T-helper 1 cell treated with Interleukin-12 subunit alpha and Interleukin-12 subunit beta and Interleukin-4 antibody, amounts not matched to agents 30 μg/mL and 1 μg/mL, for 36 hours (primary cell): Measurements from ENCODE around the gene SYNGR1.
"Not testable (repeated sequence)": the region's sequence is repeated elsewhere in the genome, so short reads cannot be mapped to it uniquely, and the experiment has no call there.

Source experiments
- H3K27ac Mint-ChIP-seq: one replicate; pipeline ENCODE4 v1.8.0; 2021; ENCODE audit warnings: mild to moderate bottlenecking, mixed read lengths
- H3K27me3 Mint-ChIP-seq: one replicate; pipeline ENCODE4 v1.8.0; 2021; ENCODE audit warnings: low read depth, mixed read lengths
- H3K36me3 Mint-ChIP-seq: one replicate; pipeline ENCODE4 v1.8.0; 2021; ENCODE audit warnings: low read depth, mixed read lengths
- H3K4me1 Mint-ChIP-seq: one replicate; pipeline ENCODE4 v1.8.0; 2021; ENCODE audit warnings: low read depth, mixed read lengths
- H3K4me3 Mint-ChIP-seq: one replicate; pipeline ENCODE4 v1.8.0; 2021; ENCODE audit warnings: mild to moderate bottlenecking, moderate library complexity, mixed read lengths
- H3K9me3 Mint-ChIP-seq: one replicate; pipeline ENCODE4 v1.8.0; 2021; ENCODE audit warnings: mixed read lengths

SYNGR1 gene

DNA sequence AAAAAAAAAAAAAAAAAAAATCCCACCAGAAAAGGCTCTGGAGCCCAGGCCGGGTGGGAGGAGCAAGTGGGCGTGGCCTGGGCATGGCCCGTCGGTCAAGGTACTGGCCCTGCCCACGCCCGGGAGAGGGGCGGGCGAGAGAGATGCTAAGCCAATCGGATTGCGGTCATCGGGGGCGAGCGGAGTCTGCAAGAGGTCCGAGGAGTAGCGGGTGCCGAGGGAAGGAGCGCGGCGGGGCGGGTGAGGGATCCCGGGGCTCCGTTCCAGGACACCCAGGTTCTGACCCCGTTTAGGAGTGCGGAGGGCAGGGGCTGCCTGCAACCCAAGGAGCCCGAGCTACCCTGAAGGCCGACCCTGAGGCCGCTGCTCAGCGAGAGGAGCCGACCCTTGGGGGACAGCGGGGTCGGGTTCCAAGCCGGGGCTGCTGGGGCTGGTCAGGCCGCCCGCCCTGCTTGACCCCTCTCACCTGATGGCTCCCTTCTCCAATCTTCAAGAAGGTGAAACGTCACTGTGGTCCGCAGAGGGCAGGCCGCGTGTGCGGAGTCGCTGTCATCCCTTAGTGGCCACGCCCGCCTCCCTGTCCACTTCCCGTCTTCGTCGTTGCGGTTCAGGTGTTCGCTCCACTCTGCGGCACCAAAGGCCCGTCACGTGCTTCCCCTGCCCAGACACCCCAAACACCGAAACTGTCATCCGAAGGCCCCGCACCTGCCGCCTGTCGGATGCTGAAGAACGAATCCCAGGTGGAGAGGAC is 38.6 kb downstream of the SYNGR1 start:
- Mint-ChIP-seq H3K36me3 (no peaks in the 10 kb centered on the region), H3K27ac (peak overlapping the region; percentile 92), H3K4me3 (peak overlapping the region; percentile 84), H3K4me1 (peaks cover 8% of the 10 kb centered on the region), H3K27me3 (no peaks in the 10 kb centered on the region), H3K9me3 (no peaks in the 10 kb centered on the region)

- no peaks in the 10 kb centered on the region for H3K9me3 Mint-ChIP-seq
- peaks cover 8% of the 10 kb centered on the region for H3K4me1 Mint-ChIP-seq
- H3K36me3 Mint-ChIP-seq: no peaks in the 10 kb centered on the region
- no peak overlapping the region for H3K4me3 Mint-ChIP-seq
- no peaks in the 10 kb centered on the region for H3K27me3 Mint-ChIP-seq
- no peak overlapping the region for H3K27ac Mint-ChIP-seq
These were observed 39.6 kb downstream of the SYNGR1 start for GRCh38 chr22:39389420-39389819.

DNA sequence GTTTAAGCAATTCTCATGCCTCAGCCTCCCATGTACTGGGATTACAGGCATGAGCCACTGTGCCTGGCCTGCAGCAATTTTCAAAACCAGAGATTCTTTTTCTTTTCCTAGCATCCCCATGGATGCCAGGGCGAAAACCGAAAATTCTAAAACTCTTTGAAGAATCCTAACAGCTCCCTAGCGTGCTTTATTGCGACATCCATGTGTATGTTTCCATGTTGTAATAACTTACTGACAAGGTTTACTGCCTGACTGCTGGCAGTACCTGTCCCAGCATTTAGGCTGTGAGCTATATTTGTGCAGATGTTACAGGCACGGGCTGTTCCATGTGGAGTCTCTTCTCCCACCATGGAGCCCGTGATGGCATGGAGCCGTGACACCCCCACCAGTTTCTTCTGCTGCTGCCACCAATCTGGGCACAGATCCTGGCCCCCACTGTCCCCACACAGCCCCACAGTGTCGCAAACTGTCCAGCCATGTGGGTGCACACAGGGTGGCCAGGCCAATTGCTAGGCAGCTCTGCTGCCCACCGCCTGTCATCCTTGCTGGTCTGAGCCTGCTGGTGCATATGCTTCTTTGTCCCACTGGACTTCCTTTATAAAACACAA is 42.7 kb downstream of the SYNGR1 start:
- peaks cover 4% of the 10 kb centered on the region for H3K4me1 Mint-ChIP-seq
- no peak overlapping the region for H3K4me3 Mint-ChIP-seq
- no peaks in the 10 kb centered on the region for H3K27me3 Mint-ChIP-seq
- no peaks in the 10 kb centered on the region for H3K9me3 Mint-ChIP-seq
- no peaks in the 10 kb centered on the region for H3K36me3 Mint-ChIP-seq
- H3K27ac Mint-ChIP-seq: no peak overlapping the region

GRCh38 chr22:39395936-39396796 is 46.4 kb downstream of the SYNGR1 start:
- H3K4me1 Mint-ChIP-seq: peaks cover 4% of the 10 kb centered on the region
- H3K27ac Mint-ChIP-seq: no peak overlapping the region
- no peaks in the 10 kb centered on the region for H3K27me3 Mint-ChIP-seq
- no peak overlapping the region for H3K4me3 Mint-ChIP-seq
- no peaks in the 10 kb centered on the region for H3K9me3 Mint-ChIP-seq
- no peaks in the 10 kb centered on the region for H3K36me3 Mint-ChIP-seq

DNA sequence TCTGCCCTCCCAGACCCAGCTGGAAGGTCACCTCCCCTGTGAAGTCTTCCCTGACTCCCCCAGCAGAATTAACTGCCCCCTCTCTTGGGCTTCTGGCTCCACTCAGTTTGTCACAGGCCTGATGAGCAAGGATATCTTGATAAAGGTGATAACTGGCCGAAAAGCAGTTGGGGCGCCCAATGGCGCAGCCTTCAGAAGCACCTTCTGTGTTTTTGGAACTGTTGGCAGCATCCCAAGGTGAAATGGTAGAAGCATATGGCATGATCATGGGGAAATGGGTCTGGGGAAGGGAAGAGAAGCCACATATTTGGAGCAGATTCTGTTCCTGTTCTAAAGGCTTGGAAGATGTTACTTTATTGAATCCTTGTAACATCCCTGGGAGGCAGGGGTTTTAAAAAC is 47.0 kb downstream of the SYNGR1 start:
- Mint-ChIP-seq H3K27ac (no peak overlapping the region), H3K4me1 (peaks cover 7% of the 10 kb centered on the region), H3K27me3 (no peaks in the 10 kb centered on the region), H3K9me3 (no peaks in the 10 kb centered on the region), H3K4me3 (peak overlapping the region; percentile 32), H3K36me3 (peaks cover 2% of the 10 kb centered on the region)

DNA sequence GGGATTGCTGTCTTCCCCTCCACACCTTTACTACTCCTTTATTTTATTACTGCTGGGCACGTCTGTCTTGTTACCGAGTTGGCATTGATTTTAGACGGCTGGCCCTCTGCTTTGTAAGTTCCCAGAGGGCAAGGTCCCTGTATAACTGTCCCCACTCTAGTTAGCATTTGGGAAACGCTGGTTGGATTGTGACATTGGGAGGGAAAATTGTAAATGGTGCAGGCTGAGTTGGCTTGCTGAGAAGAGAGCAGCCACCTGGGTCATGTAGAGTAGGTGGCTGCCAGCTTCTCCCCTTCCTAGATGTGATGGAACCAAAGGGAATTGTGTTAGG is 51.5 kb downstream of the SYNGR1 start:
- no peaks in the 10 kb centered on the region for H3K9me3 Mint-ChIP-seq
- peaks cover 18% of the 10 kb centered on the region for H3K36me3 Mint-ChIP-seq
- H3K4me3 Mint-ChIP-seq: peak overlapping the region; percentile 39
- H3K4me1 Mint-ChIP-seq: peaks cover 17% of the 10 kb centered on the region
- H3K27ac Mint-ChIP-seq: no peak overlapping the region
- no peaks in the 10 kb centered on the region for H3K27me3 Mint-ChIP-seq

DNA sequence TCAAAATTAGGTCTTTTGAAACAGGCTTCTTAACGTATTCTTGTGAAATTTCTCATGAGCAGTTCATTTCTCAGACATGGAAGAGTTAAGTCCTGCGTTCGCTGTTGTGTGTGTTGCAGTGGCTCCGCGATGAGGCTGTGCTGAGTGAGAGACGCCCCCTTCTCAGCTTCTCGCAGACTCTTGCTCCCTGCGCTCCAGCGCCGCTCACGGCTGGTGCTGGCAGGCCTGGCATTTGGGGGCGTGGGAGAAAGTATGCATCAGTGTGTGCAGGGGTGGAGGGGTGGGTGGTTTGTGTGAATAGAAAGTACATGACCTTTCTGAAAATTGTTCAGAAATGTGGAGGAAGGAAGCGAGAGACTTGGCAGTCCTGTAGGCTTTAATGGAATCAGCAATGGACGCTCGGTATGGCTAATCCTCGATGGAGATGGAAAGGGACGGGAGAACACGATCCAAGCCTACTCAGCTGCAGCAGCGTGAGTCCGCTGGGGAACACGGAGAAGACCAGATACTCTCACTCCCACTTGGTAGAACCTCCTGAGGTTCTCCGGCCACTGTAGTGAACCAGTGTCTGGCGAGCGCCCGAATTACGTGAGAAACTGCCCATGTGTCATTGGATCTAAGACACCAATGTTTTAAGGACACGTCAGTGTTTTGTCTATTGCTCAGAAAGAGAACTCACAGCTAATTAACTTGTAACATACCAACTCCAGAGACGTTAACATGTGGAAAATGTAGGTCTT is 55.7 kb downstream of the SYNGR1 start:
- H3K27ac Mint-ChIP-seq: no peak overlapping the region
- H3K36me3 Mint-ChIP-seq: peaks cover 21% of the 10 kb centered on the region
- no peak overlapping the region for H3K4me3 Mint-ChIP-seq
- H3K4me1 Mint-ChIP-seq: peaks cover 15% of the 10 kb centered on the region
- no peaks in the 10 kb centered on the region for H3K9me3 Mint-ChIP-seq
- H3K27me3 Mint-ChIP-seq: no peaks in the 10 kb centered on the region

- Mint-ChIP-seq H3K4me3 (no peak overlapping the region), H3K27me3 (no peaks in the 10 kb centered on the region), H3K27ac (no peak overlapping the region), H3K4me1 (peaks cover 21% of the 10 kb centered on the region), H3K9me3 (no peaks in the 10 kb centered on the region), H3K36me3 (peaks cover 16% of the 10 kb centered on the region)
These were observed 58.4 kb downstream of the SYNGR1 start for GRCh38 chr22:39408173-39408572.

DNA sequence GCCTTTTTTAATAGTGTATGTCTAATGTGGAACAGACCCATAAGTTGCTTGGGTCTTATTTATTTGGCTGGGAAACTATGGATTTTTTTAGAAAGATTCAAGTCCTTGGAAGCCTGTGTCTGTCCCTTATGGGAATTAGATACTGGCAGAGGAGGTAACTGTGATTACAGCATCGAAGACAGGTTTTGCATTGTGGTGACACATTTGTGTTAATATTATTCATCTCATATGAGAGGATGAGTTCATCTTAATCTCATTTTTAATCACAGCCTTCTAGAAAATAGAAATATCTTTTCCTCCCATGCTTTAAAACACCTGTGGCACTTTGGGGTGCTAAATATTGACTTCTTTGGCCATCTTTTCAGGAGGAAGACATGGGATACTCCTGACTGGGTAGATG is 59.0 kb downstream of the SYNGR1 start:
- Mint-ChIP-seq H3K27me3 (no peaks in the 10 kb centered on the region), H3K4me1 (peaks cover 22% of the 10 kb centered on the region), H3K36me3 (peaks cover 15% of the 10 kb centered on the region), H3K9me3 (no peaks in the 10 kb centered on the region), H3K27ac (no peak overlapping the region), H3K4me3 (no peak overlapping the region)

DNA sequence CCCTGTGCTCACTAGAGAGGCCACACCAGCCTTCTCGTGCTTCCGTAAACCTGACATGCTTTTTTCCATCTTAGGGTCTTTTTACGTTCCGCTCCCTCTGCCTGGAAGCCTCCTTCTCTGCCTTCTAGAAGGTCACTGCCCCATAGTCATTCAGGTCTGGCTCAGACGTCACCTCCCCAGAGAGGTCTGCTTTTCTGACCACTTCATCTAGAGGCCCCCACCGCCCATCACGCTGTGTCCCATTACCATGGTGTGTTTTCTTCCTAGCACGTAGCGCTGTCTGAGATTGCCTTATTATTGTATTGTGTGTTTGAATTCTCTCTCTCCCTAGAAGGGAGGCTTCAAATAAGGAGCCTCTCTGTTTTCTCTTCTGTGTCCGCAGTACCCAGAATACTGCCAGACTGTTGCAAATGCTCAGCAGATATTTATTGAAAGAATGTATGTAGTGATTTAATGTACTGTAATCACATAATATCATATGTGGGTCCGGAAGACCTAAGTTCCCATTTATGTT is 59.8 kb downstream of the SYNGR1 start:
- H3K27ac Mint-ChIP-seq: no peak overlapping the region
- peaks cover 26% of the 10 kb centered on the region for H3K4me1 Mint-ChIP-seq
- H3K9me3 Mint-ChIP-seq: no peaks in the 10 kb centered on the region
- peaks cover 15% of the 10 kb centered on the region for H3K36me3 Mint-ChIP-seq
- no peaks in the 10 kb centered on the region for H3K27me3 Mint-ChIP-seq
- H3K4me3 Mint-ChIP-seq: no peak overlapping the region

DNA sequence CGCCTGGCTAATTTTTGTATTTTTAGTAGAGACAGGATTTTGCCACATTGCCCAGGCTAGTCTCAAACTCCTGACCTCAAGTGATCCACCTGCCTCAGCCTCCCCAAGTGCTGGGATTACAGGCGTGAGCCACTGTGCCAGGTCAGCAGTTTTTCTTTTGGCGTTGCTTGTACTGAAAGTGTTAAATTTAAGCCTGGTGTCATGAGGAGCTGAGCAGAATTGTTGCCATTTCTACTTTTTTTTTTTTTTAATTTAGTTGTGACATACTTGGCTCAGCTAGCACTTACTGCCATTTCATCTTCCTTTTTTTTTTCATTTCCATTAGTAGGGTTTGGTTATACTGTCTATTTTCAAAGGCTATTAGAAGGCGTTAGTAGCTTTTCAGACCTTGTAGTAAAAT is 60.5 kb downstream of the SYNGR1 start:
- Mint-ChIP-seq H3K36me3 (peaks cover 14% of the 10 kb centered on the region), H3K27me3 (no peaks in the 10 kb centered on the region), H3K9me3 (no peaks in the 10 kb centered on the region), H3K27ac (no peak overlapping the region), H3K4me1 (peaks cover 25% of the 10 kb centered on the region), H3K4me3 (no peak overlapping the region)

GRCh38 chr22:39411828-39412365 is 62.1 kb downstream of the SYNGR1 start:
- not testable (repeated sequence) for H3K27me3 Mint-ChIP-seq, H3K36me3 Mint-ChIP-seq, H3K9me3 Mint-ChIP-seq
- Mint-ChIP-seq H3K4me1 (peaks cover 23% of the 10 kb centered on the region), H3K4me3 (peak overlapping the region; percentile 60), H3K27ac (peak overlapping the region; percentile 88)

- not testable (repeated sequence) for H3K4me3 Mint-ChIP-seq, H3K9me3 Mint-ChIP-seq, H3K27me3 Mint-ChIP-seq, H3K36me3 Mint-ChIP-seq
- Mint-ChIP-seq H3K27ac (peak overlapping the region; percentile 36), H3K4me1 (peaks cover 23% of the 10 kb centered on the region)
These were observed 63.4 kb downstream of the SYNGR1 start for GRCh38 chr22:39413204-39413603.

DNA sequence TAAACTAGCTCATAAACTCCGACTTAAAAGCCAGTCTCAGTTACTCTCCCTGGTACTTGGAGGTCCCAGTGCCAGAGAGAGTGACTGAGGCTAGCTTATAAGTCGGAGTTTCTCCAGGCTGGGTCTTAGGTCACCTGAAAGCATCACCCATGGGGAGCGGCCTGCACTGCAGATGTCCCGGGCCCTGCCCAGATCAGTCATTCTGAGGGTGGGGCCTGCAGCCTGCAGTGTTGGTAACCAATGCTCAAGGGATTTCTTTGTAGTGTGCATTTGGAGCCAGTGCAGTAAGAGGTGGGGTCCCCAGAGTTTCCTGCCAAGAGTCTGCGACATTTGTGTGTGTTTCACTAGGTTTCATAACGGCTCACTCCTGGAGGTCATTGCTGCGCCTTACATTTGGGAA is 64.6 kb downstream of the SYNGR1 start:
- H3K27me3 Mint-ChIP-seq: no peaks in the 10 kb centered on the region
- peaks cover 19% of the 10 kb centered on the region for H3K36me3 Mint-ChIP-seq
- H3K4me3 Mint-ChIP-seq: no peak overlapping the region
- peaks cover 23% of the 10 kb centered on the region for H3K4me1 Mint-ChIP-seq
- H3K27ac Mint-ChIP-seq: no peak overlapping the region
- H3K9me3 Mint-ChIP-seq: no peaks in the 10 kb centered on the region
